Measurements from ENCODE around the gene SMAD6. TPM values are rescaled to one million over a fixed set of nuclear protein-coding genes. Genes with fewer than 3 reads are reported as not detected.

SMAD6 gene
- total RNA-seq, 2 donors from 2014 or later: 14.8 to 51.2 TPM

DNA sequence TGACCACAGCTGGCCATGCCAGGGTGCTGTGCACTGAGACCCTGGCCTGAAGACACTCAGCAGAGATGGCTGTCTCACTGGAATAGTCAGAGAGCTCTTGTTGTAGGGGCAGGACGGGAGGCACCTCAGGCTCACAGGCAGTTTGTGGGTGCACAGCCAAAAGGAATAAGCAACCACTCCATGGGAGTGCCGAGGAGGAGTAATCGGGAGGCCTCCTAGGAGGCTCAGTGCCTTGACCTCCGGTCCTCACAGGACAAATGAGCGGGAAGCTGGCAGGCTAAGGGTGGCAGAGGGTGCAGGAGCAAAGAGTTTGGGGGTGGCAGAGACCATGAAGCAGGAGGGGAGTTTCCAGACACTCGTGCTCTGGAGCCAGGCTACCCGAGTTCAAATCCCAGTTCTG is 81.7 kb downstream of the SMAD6 start:
- H3K27me3 ChIP-seq (replicated peaks; ENCODE audit: insufficient read depth): no peaks in the 10 kb centered on the region
- no peak overlapping the region for H3K4me3 ChIP-seq
- no peaks in the 10 kb centered on the region for H3K9me3 ChIP-seq
- 88% methylated on average over 7 of the region's 7 CpGs for WGBS
- no peaks in the 10 kb centered on the region for H3K36me3 ChIP-seq
- TF ChIP-seq POLR2AphosphoS5 (IDR thresholded peaks at IDR 0.05): no peak
- no peak for TF ChIP-seq POLR2A (IDR thresholded peaks at IDR 0.05)
- TF ChIP-seq, protein P1, sequence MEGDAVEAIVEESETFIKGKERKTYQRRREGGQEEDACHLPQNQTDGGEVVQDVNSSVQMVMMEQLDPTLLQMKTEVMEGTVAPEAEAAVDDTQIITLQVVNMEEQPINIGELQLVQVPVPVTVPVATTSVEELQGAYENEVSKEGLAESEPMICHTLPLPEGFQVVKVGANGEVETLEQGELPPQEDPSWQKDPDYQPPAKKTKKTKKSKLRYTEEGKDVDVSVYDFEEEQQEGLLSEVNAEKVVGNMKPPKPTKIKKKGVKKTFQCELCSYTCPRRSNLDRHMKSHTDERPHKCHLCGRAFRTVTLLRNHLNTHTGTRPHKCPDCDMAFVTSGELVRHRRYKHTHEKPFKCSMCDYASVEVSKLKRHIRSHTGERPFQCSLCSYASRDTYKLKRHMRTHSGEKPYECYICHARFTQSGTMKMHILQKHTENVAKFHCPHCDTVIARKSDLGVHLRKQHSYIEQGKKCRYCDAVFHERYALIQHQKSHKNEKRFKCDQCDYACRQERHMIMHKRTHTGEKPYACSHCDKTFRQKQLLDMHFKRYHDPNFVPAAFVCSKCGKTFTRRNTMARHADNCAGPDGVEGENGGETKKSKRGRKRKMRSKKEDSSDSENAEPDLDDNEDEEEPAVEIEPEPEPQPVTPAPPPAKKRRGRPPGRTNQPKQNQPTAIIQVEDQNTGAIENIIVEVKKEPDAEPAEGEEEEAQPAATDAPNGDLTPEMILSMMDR (IDR thresholded peaks at IDR 0.05): no peak
- no peak overlapping the region for H3K27ac ChIP-seq
- intact Hi-C loops (cut with DNase I): no loop called here
- no peaks in the 10 kb centered on the region for H3K4me1 ChIP-seq (replicated peaks)
- DNase-seq (ENCODE audit: low spot score): no peak

DNA sequence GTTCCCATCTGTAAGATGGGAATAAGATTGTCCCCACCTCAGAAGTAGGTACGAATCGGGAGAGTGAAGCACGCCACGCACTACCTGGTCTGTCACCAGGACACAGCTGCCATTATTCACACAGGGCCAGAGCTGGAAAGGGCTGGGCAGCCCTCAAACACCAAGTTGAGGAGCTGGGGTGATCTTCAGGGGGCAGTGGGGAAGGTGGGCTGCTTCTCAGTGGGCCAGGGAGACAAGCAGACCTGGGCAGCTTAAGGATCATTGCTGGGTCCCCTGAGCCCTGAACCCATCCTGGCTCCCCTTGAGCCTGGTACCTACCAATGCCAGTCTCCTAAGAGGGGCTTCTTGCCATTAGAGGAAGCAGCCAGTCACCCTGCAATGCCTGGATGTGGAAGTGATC is 82.1 kb downstream of the SMAD6 start:
- no peak for DNase-seq (ENCODE audit: low spot score)
- Histone ChIP-seq H3K36me3 (no peaks in the 10 kb centered on the region), H3K27ac (no peak overlapping the region), H3K4me1 (replicated peaks) (no peaks in the 10 kb centered on the region), H3K9me3 (no peaks in the 10 kb centered on the region), H3K4me3 (no peak overlapping the region), H3K27me3 (replicated peaks; ENCODE audit: insufficient read depth) (no peaks in the 10 kb centered on the region)
- TF ChIP-seq, protein P1 (IDR thresholded peaks at IDR 0.05): no peak
- TF ChIP-seq POLR2AphosphoS5 (IDR thresholded peaks at IDR 0.05) (no peak), POLR2A (IDR thresholded peaks at IDR 0.05) (no peak)
- intact Hi-C loops (cut with DNase I): no loop called here
- 95% methylated on average over 4 of the region's 4 CpGs for WGBS

DNA sequence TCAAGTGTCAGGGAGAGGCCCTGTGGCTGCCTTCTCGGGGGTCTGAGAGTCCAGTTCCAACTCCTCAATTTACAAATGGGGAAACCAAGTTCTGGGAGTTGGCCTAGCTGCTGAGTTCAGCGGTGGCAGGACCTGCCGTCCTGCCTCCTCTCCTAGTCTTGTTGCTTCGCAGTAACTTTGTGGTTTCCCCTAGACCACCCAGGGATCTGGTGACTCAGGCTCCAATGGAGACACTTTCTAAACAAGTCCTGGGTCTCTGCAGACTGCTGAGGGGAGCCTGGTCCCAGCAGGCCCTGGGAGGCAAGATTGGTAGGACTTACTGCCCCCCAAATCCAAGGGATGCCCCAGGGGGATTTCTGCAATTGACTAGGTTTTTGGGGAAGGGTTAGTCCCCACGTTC is 83.6 kb downstream of the SMAD6 start:
- intact Hi-C loops (cut with DNase I): no loop called here
- Histone ChIP-seq H3K4me1 (replicated peaks) (no peaks in the 10 kb centered on the region), H3K4me3 (no peak overlapping the region), H3K27me3 (replicated peaks; ENCODE audit: insufficient read depth) (no peaks in the 10 kb centered on the region), H3K36me3 (no peaks in the 10 kb centered on the region), H3K9me3 (no peaks in the 10 kb centered on the region), H3K27ac (no peak overlapping the region)
- 72% methylated on average over 5 of the region's 5 CpGs for WGBS
- TF ChIP-seq POLR2AphosphoS5 (IDR thresholded peaks at IDR 0.05) (no peak), POLR2A (IDR thresholded peaks at IDR 0.05) (no peak)
- TF ChIP-seq, protein P1 (IDR thresholded peaks at IDR 0.05): no peak
- no peak for DNase-seq (ENCODE audit: low spot score)

DNA sequence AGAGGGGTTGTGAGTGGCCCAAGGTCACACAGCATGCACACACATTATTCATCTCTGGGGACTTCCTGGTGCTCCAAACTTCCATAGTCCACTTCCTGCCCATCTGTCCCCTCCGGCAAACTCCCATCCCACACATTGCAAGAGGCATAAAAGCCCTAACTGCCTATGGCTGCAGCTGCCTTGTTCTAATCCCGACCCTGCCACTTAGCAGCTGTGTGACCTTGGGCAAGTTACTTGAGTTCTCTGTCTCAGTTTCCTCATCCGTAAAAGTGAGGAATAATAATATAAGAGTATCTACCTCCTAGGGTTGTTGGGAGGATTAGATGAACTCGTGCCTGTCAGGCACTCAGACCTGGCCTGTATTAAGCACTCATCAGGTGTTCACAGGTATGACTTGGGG is 84.2 kb downstream of the SMAD6 start:
- TF ChIP-seq, protein P1 (IDR thresholded peaks at IDR 0.05): no peak
- TF ChIP-seq POLR2A (IDR thresholded peaks at IDR 0.05): no peak
- no peak for TF ChIP-seq POLR2AphosphoS5 (IDR thresholded peaks at IDR 0.05)
- 94% methylated on average over 4 of the region's 4 CpGs for WGBS
- Histone ChIP-seq H3K36me3 (no peaks in the 10 kb centered on the region), H3K4me3 (no peak overlapping the region), H3K27ac (no peak overlapping the region), H3K4me1 (replicated peaks) (no peaks in the 10 kb centered on the region), H3K27me3 (replicated peaks; ENCODE audit: insufficient read depth) (no peaks in the 10 kb centered on the region), H3K9me3 (no peaks in the 10 kb centered on the region)
- intact Hi-C loops (cut with DNase I): no loop called here
- DNase-seq (ENCODE audit: low spot score): no peak

DNA sequence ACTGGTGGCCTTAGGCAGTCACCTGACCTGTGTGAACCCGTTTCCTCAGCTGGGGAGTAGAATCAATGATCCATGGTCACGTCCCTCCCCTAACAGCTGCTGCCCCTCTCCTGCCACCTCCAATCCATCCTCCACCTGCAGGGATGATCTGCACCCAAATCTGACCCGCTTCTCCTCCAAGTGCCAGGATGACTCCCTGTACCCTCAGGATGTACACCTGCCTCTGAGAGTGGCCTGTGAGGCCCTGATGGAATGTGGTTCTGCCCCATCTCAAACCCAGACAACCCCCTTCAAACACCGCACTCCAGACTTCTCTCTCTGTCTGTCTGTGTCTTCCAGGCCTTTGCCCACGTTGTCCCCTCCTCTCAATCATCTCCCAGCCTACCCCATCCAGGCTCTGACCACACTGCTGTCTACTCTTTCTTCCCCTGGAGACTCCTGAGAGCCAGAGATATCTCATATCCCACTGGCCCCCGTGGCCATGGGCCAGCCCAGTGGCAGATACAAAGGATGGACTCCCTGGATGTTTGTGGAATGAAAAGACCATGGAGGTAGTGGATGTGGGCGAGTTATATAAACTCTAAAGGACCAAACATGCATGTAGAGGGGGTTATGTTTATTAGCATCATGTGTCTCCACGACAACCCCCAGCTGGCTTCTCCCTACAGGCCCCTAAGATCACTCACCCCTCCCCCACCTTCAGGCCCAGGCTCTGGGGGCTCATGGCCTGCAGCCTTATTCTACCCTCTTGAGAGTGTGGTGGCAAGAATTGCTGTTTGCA is 84.9 kb downstream of the SMAD6 start:
- no peak overlapping the region for H3K27ac ChIP-seq
- H3K4me3 ChIP-seq: no peak overlapping the region
- H3K4me1 ChIP-seq (replicated peaks): no peaks in the 10 kb centered on the region
- intact Hi-C loops (cut with DNase I): no loop called here
- H3K27me3 ChIP-seq (replicated peaks; ENCODE audit: insufficient read depth): no peaks in the 10 kb centered on the region
- no peak for DNase-seq (ENCODE audit: low spot score)
- WGBS: 75% methylated on average over 8 of the region's 8 CpGs
- H3K36me3 ChIP-seq: no peaks in the 10 kb centered on the region
- TF ChIP-seq POLR2AphosphoS5 (IDR thresholded peaks at IDR 0.05) (no peak), POLR2A (IDR thresholded peaks at IDR 0.05) (no peak)
- TF ChIP-seq, protein P1 (IDR thresholded peaks at IDR 0.05): no peak
- H3K9me3 ChIP-seq: no peaks in the 10 kb centered on the region

Measured in prostate gland (tissue), 2 donors.